ENCODE measurements around the gene SMG7. TPM values are rescaled to one million over a fixed set of nuclear protein-coding genes. Genes with fewer than 3 reads are reported as not detected.

The SMG7 gene
- total RNA-seq, 4 donors from 2014 or later = 30.3 to 59.9 (median 38.4) TPM

DNA sequence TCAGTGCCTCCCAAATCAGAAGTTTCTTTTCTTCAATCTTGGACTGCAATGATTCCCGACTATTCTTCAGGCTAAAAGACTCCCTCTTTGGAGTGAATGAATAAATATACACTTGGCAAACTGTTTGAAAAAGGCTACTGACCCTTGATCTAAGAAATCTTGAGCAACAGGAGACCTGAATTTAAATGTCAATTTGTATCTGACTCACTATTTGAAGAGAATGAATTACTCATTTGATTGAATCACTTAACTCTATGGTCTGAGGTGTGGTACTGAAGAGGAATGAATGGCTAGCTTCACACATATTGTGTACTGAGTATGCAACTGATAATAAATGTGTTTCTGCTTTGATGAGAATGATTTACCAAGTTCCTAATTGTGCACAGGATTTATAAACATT, 4.6 kb upstream of the SMG7 start:
- no peak for ATAC-seq (ENCODE audit: low FRiP score)
- DNase-seq (ENCODE audit: low spot score) = no peak
- TF ChIP-seq, protein P1, sequence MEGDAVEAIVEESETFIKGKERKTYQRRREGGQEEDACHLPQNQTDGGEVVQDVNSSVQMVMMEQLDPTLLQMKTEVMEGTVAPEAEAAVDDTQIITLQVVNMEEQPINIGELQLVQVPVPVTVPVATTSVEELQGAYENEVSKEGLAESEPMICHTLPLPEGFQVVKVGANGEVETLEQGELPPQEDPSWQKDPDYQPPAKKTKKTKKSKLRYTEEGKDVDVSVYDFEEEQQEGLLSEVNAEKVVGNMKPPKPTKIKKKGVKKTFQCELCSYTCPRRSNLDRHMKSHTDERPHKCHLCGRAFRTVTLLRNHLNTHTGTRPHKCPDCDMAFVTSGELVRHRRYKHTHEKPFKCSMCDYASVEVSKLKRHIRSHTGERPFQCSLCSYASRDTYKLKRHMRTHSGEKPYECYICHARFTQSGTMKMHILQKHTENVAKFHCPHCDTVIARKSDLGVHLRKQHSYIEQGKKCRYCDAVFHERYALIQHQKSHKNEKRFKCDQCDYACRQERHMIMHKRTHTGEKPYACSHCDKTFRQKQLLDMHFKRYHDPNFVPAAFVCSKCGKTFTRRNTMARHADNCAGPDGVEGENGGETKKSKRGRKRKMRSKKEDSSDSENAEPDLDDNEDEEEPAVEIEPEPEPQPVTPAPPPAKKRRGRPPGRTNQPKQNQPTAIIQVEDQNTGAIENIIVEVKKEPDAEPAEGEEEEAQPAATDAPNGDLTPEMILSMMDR (IDR thresholded peaks at IDR 0.05) = no peak

DNA sequence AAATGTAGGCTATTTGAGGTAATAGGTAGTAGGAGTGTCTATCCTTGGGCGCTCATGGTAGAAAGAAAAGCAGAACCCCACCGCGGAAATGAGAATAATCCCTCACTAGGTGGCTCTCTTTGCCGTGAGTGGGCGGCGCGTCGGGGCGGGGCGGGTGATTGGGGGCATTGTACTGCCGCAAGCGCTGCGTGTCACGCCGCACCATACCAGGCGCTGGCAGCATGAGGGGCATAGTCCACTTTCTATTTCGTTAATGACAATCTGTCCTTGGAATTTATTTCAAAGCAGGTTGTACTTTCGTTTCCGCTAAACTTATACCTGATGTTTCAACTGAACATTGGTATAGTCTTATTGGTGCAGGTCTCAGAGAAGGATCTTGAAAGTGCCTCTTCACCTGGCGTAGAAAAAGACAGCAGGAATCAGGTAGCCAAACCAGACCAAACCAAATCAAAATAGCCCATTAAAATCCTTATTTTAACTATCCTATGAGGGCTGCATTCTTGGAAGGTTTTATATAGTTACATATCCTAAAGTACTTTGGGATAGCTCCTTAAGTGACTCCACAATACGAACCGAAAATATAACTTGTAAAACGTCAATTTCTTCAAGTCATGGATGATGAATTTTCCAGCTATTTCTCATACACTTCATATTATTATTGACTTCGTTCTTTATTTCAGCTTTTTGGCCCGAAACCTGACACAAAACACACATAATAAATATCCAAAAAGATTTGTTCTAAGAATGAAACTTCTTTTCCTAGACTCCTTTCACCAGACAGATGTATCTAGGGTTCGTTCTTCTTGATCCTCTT, 1.9 kb upstream of the SMG7 start:
- TF ChIP-seq, protein P1 (IDR thresholded peaks at IDR 0.05) = no peak
- ATAC-seq (ENCODE audit: low FRiP score) (peak; percentile 52), DNase-seq (ENCODE audit: low spot score) (peak; percentile 72)

DNA sequence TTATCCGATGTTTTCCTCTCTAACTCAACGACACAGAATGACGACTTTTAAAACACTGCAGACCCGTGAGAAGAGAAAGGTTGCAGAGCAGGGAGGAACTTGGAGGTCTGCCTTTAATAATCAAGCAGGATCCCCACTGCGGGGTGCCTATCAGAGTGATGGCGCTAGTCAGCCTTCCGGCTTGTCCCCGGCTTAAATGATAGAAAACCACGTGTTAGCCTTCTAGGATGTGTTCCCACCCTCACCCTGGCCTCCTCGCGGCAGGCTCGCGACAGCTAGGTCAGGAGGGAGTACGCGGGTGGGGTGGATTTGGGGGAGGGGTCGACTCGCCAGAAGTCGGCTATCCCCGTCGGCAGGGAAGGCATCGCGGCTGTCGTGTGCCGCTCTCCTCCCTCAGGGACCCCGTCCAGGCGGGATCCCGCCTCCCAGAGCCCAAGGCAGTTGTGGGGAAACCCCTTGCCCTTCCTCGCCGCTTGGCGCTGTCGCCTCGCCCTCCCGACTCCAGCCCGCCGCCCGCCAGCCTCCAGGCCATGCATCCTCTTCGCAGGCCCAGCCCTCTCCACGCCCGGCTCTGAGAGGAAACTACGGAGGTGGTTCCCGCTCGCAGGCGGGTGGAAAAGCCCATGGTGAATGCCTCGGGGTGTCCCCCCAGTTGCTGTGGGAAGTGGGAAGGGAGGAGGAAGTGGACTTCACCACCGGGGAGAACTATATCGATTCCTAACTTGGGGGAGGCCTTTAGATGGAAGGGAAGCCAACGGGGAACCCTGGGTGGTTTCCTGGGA, 1.1 kb upstream of the SMG7 start:
- DNase-seq (ENCODE audit: low spot score) (peak; percentile 41), ATAC-seq (ENCODE audit: low FRiP score) (peak; percentile 69)
- TF ChIP-seq, protein P1 (IDR thresholded peaks at IDR 0.05) = no peak

DNA sequence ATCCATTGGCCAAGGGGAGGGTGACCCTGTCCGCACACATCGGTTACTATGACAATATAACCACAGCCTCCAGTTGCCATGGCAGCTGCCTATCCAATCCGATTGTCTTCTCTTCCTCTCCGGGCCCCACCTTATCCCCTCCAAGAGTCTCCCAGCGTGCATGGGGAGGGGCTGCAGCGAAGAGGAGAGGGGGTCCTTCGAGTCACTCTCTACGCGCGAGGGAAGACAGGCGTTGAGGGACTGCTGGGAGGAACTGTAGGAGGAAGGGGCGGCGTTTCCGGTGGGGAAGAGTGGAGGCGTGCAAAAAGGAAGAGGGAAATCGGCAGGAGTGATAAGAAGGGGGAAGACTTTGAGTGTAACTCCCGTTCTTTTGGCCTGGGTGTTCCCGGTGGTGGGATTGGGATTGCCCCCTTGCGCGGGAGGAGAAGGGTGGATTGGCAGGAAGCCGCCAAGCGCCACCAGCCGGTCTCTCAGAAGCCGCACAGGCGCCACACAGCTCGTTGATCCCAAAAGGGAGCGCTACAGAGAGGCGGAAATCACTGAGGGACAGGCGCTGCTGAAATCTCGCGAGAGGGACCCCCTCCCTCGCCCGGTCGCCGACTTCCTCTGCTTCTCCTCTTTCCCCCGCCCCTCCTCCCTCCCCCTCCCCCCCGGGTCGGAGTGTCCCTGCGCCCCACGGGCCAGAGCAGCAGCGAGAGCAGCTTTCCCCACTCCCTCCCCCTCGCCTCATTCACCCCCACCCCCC, 384 bp upstream of the SMG7 start:
- TF ChIP-seq, protein P1 (IDR thresholded peaks at IDR 0.05) = no peak
- peak; percentile 94 for DNase-seq (ENCODE audit: low spot score)
- ATAC-seq (ENCODE audit: low FRiP score) = peak; percentile 85

DNA sequence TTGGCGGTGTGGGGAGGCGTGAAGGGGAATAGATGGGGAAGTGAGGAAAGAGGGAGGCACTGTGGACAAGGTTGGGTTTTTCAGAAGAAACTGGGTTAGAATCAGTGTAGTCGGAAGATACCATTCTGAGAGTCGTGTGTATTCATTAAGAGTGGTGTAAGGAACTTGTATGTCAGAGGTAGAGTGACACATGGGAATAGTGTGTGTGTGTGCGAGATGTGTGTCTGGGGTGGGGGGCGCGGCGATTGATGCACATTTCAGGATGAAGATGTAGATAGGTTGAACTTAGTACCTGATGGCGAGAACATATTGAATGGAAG, 878 bp downstream of the SMG7 start:
- TF ChIP-seq, protein P1 (IDR thresholded peaks at IDR 0.05) = no peak
- ATAC-seq (ENCODE audit: low FRiP score) (no peak), DNase-seq (ENCODE audit: low spot score) (no peak)

GRCh38 chr1:183476081-183476480, 3.8 kb downstream of the SMG7 start:
- DNase-seq (ENCODE audit: low spot score) = no peak
- TF ChIP-seq, protein P1 (IDR thresholded peaks at IDR 0.05) = no peak
- ATAC-seq (ENCODE audit: low FRiP score) = no peak
